ENCODE measurements around the gene TSPAN14.

Gene TSPAN14

GRCh38 chr10:80484243-80484642 lies 30.1 kb downstream of the TSPAN14 start:
- H3K27ac ChIP-seq (ENCODE audit: low read length): no peak overlapping the region
- TF ChIP-seq, protein P1, sequence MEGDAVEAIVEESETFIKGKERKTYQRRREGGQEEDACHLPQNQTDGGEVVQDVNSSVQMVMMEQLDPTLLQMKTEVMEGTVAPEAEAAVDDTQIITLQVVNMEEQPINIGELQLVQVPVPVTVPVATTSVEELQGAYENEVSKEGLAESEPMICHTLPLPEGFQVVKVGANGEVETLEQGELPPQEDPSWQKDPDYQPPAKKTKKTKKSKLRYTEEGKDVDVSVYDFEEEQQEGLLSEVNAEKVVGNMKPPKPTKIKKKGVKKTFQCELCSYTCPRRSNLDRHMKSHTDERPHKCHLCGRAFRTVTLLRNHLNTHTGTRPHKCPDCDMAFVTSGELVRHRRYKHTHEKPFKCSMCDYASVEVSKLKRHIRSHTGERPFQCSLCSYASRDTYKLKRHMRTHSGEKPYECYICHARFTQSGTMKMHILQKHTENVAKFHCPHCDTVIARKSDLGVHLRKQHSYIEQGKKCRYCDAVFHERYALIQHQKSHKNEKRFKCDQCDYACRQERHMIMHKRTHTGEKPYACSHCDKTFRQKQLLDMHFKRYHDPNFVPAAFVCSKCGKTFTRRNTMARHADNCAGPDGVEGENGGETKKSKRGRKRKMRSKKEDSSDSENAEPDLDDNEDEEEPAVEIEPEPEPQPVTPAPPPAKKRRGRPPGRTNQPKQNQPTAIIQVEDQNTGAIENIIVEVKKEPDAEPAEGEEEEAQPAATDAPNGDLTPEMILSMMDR (IDR thresholded peaks at IDR 0.05; ENCODE audit: low read length): no peak
- TF ChIP-seq EZH2phosphoT487 (IDR thresholded peaks at IDR 0.05; ENCODE audit: low read length): no peak
- no peak for TF ChIP-seq EZH2 (optimal IDR thresholded peaks at IDR 0.05; ENCODE audit: low read depth, low read length)

GRCh38 chr10:80484676-80485075 lies 30.6 kb downstream of the TSPAN14 start:
- Histone ChIP-seq H3K4me2 (ENCODE audit: low read depth, low read length) (no peak overlapping the region), H3K36me3 (replicated peaks; ENCODE audit: insufficient read depth, low read length) (no peaks in the 10 kb centered on the region), H3F3A (ENCODE audit: insufficient read depth, low read length) (no peaks in the 10 kb centered on the region), H3K27me3 (replicated peaks; ENCODE audit: insufficient read depth, low read length) (no peaks in the 10 kb centered on the region), H2AFZ (ENCODE audit: low read length) (no peak overlapping the region), H3K4me3 (ENCODE audit: low read length) (no peak overlapping the region), H4K20me1 (ENCODE audit: insufficient read depth, low read length) (no peaks in the 10 kb centered on the region), H3K9me2 (replicated peaks; ENCODE audit: insufficient read depth, low read length) (no peaks in the 10 kb centered on the region), H3K4me1 (ENCODE audit: low read length) (no peaks in the 10 kb centered on the region), H3K9ac (ENCODE audit: low read length) (no peak overlapping the region), H3K27ac (ENCODE audit: low read length) (no peak overlapping the region), H3K9me3 (replicated peaks; ENCODE audit: insufficient read depth, low read length) (no peaks in the 10 kb centered on the region), H3K79me2 (ENCODE audit: low read length) (no peaks in the 10 kb centered on the region)
- DNase-seq: no peak
- no peak for TF ChIP-seq EZH2 (optimal IDR thresholded peaks at IDR 0.05; ENCODE audit: low read depth, low read length)
- no peak for TF ChIP-seq EZH2phosphoT487 (IDR thresholded peaks at IDR 0.05; ENCODE audit: low read length)
- TF ChIP-seq, protein P1 (IDR thresholded peaks at IDR 0.05; ENCODE audit: low read length): no peak

More at GRCh38 chr10:80484243-80484642, 30.1 kb downstream of the TSPAN14 start:
- no peak overlapping the region for H3K4me2 ChIP-seq (ENCODE audit: low read depth, low read length)
- H4K20me1 ChIP-seq (ENCODE audit: insufficient read depth, low read length): no peaks in the 10 kb centered on the region
- no peaks in the 10 kb centered on the region for H3F3A ChIP-seq (ENCODE audit: insufficient read depth, low read length)
- H3K27me3 ChIP-seq (replicated peaks; ENCODE audit: insufficient read depth, low read length): no peaks in the 10 kb centered on the region
- H2AFZ ChIP-seq (ENCODE audit: low read length): no peak overlapping the region
- H3K9me3 ChIP-seq (replicated peaks; ENCODE audit: insufficient read depth, low read length): no peaks in the 10 kb centered on the region
- H3K9me2 ChIP-seq (replicated peaks; ENCODE audit: insufficient read depth, low read length): no peaks in the 10 kb centered on the region
- H3K79me2 ChIP-seq (ENCODE audit: low read length): no peaks in the 10 kb centered on the region
- no peaks in the 10 kb centered on the region for H3K4me1 ChIP-seq (ENCODE audit: low read length)
- H3K9ac ChIP-seq (ENCODE audit: low read length): no peak overlapping the region
- no peak for DNase-seq
- H3K36me3 ChIP-seq (replicated peaks; ENCODE audit: insufficient read depth, low read length): no peaks in the 10 kb centered on the region
- H3K4me3 ChIP-seq (ENCODE audit: low read length): no peak overlapping the region

DNA sequence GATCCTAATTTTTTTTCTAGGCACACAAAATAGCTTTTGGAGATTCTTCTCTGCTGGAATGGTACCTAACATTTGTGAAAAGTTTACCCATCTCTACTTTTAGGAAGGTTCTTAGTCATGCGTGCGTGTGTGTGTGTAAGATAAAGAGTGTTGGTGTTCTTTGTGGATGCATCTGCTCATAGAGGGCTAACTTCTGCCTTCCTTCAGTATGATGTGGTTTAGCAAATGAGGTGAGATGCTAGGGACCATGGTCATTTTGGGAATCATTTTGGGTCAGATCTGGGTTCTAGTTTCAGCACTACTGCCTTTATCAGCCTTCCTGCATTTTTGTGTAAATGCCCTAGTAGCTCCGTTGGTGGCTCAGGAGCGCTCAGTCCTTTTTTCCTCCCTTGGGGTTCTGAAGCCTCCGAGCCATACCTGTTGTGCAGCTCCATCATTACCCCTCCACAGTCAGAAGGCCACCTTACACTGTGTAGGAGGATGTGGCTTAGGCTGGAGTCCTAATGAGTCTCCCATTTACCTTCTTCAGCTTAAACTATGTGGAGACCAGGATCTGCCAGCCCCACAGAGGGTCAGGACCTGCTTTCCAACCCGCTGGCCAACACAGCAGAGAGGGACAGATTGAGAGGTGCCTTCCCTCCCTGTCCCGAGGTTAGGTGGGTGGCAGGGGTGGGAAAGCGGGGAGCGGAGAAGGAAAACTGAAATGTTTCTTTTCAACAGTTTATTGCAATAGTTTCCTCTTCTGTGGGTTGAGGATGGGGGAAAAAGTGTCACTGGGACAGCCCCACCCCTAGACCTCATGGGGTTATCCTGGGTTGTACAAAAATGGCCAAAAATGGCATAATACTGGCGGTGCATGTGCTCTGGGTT lies 31.2 kb downstream of the TSPAN14 start:
- Histone ChIP-seq H3K9ac (ENCODE audit: low read length) (no peak overlapping the region), H3K9me3 (replicated peaks; ENCODE audit: insufficient read depth, low read length) (no peaks in the 10 kb centered on the region), H3K4me2 (ENCODE audit: low read depth, low read length) (no peak overlapping the region), H3K36me3 (replicated peaks; ENCODE audit: insufficient read depth, low read length) (no peaks in the 10 kb centered on the region), H3K27ac (ENCODE audit: low read length) (no peak overlapping the region), H3K9me2 (replicated peaks; ENCODE audit: insufficient read depth, low read length) (no peaks in the 10 kb centered on the region), H3K4me1 (ENCODE audit: low read length) (no peaks in the 10 kb centered on the region), H3K27me3 (replicated peaks; ENCODE audit: insufficient read depth, low read length) (no peaks in the 10 kb centered on the region), H2AFZ (ENCODE audit: low read length) (no peak overlapping the region), H3K4me3 (ENCODE audit: low read length) (no peak overlapping the region), H3F3A (ENCODE audit: insufficient read depth, low read length) (no peaks in the 10 kb centered on the region), H3K79me2 (ENCODE audit: low read length) (no peaks in the 10 kb centered on the region), H4K20me1 (ENCODE audit: insufficient read depth, low read length) (no peaks in the 10 kb centered on the region)
- DNase-seq: no peak
- TF ChIP-seq, protein P1 (IDR thresholded peaks at IDR 0.05; ENCODE audit: low read length): no peak
- TF ChIP-seq EZH2 (optimal IDR thresholded peaks at IDR 0.05; ENCODE audit: low read depth, low read length) (no peak), EZH2phosphoT487 (IDR thresholded peaks at IDR 0.05; ENCODE audit: low read length) (no peak)

Measured in MM.1S (cell line).